GM13977 (cell line): ENCODE data around the gene PTPN21.
"Not testable (repeated sequence)": the region's sequence is repeated elsewhere in the genome, so short reads cannot be mapped to it uniquely, and the experiment has no call there.

Source experiments
- DNase-seq: peaks from one replicate; pipeline ENCODE4 v3.0.0; 2012; ENCODE audit warnings: low spot score
- in situ Hi-C: fragments of 300-500 bp; cut with MboI; formaldehyde crosslinking; loops from one replicate; pipeline ENCODE4 v1.12.0; 2022; ENCODE audit warnings: low sequenced_read_pairs, low pct_unique_long_range_greater_than_20kb, mixed read lengths, inconsistent platforms; ENCODE audit not compliant: unreplicated experiment
- TF ChIP-seq, protein P1 (sequence below): IDR thresholded peaks from 2 replicates; pipeline ENCODE4 v1.5.1; 2012; ENCODE audit warnings: mild to moderate bottlenecking, control low read depth; ENCODE audit not compliant: insufficient read depth; ENCODE audit errors: extremely low read depth, missing control alignments

Gene PTPN21

DNA sequence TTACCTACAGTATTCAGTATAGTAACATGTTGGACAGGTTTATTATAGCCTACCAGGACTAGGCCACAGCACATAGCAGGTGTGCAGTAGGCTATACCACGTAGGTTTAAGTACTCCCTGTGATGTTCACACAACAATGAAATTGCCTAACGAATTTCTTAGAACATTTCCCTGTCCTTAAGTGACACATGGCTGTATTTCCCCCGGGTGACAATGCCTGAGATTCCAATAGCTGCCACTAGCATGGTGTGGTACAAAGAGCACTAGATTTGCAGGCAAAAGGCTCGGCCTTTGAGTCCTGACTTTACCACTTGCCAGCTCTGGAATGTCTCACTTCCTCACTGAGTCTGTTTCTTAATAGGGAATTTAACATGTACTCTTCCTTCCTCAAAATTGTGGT, 19.7 kb downstream of the PTPN21 start:
- in situ Hi-C loops, result no loop called here
- DNase-seq, result no peak
- TF ChIP-seq, protein P1, sequence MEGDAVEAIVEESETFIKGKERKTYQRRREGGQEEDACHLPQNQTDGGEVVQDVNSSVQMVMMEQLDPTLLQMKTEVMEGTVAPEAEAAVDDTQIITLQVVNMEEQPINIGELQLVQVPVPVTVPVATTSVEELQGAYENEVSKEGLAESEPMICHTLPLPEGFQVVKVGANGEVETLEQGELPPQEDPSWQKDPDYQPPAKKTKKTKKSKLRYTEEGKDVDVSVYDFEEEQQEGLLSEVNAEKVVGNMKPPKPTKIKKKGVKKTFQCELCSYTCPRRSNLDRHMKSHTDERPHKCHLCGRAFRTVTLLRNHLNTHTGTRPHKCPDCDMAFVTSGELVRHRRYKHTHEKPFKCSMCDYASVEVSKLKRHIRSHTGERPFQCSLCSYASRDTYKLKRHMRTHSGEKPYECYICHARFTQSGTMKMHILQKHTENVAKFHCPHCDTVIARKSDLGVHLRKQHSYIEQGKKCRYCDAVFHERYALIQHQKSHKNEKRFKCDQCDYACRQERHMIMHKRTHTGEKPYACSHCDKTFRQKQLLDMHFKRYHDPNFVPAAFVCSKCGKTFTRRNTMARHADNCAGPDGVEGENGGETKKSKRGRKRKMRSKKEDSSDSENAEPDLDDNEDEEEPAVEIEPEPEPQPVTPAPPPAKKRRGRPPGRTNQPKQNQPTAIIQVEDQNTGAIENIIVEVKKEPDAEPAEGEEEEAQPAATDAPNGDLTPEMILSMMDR, result no peak

DNA sequence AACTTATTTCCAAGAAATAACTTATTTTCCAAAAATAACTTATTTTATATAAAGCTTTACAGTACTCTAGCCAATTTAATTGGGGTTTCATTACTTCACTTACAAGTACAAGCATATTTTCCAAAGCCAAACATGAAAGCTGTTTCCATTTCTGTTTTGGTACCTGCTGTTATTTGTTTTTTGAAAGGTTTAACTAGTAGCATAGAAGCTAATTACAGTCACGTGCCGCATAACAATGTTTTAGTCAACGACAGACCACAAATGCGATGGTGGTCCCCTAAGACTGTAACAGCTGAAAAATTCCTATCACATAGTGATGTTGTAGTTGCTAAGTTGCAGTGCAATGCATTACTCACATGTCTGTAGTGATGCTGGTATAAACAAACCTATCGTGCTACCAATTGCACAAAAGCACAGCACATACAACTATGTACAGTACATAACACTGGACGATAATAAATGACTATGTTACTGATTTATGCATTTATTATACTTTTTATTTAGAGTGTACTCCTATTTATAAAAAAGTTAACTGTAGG, 21.7 kb downstream of the PTPN21 start:
- in situ Hi-C loops, result no loop called here
- TF ChIP-seq, protein P1, result no peak
- no peak for DNase-seq

DNA sequence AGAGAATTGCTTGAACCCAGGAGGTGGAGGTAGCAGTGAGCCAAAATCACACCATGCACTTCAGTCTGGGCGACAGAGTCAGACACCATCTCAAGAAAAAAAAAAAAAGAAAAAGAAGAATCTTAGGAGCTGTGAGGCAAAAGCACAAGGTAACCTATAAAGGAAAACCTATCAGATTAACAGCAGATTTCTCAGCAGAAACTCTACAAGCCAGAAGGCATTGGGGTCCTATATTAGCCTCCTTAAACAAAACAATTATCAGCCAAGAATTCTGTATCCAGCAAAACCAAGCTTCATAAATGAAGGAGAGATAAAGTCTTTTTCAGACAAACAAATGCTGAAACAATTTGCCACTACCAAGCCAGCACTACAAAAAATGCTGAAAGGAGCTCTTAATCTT, 24.9 kb downstream of the PTPN21 start:
- in situ Hi-C loops, DNase-seq: not testable (repeated sequence)

DNA sequence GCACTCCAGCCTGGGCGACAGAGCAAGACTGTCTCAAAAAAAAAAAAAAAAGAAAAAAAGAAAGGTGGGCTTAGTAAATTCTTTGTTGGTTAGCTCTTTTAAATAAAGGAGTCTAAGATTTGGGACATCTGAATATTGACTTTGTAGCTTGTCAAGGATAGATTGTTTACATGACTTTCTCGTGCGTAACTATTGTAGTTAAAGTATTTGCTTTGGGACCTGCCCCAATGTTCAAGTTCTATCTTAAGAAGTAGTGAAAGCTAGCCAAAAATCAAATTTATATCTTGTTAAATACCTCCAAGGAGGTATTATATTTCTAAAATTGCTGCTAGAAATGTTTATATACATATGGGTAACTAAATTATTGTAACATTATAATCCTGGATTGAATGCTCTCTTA, 32.4 kb downstream of the PTPN21 start:
- TF ChIP-seq, protein P1, result no peak
- no peak for DNase-seq
- in situ Hi-C loops, result no loop called here

DNA sequence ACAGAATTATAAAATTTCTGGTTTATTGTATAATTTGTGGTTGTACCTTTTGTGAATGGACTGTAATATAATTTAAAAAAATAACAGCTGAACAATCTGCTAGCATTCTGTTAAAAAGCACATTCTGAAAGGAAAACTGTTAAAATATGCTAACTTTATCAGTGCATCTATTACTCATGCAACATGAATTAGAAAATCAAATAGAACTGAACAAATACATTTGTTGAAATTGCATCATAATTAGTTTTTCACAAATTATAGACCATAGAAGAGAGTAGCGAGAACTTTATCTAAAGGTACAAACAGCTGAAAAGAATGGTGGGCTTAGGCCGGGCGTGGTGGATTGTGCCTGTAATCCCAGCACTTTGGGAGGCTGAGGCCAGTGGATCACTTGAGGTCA, 33.0 kb downstream of the PTPN21 start:
- DNase-seq, result no peak
- TF ChIP-seq, protein P1, result no peak
- in situ Hi-C loops, result no loop called here

DNA sequence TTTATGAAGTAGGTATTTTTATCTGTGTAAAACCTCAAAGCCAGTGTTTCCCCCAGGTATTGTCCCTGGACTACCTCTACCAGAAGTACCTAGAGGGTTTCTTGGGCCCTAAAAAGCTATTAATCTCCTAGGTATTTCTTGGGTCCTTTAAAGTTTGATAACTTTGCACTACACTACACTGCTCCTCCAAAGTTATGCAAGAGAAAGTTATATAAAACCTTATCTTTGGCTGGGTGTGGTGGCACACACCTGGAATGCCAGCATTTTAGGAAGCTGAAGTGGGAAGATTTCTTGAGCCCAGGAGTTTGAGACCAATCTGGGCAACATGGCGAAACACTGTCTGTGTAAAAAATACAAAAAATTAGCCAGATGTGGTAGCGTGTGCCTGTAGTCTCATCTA, 34.9 kb downstream of the PTPN21 start:
- in situ Hi-C loops, result no loop called here
- DNase-seq, result no peak
- TF ChIP-seq, protein P1, result no peak

DNA sequence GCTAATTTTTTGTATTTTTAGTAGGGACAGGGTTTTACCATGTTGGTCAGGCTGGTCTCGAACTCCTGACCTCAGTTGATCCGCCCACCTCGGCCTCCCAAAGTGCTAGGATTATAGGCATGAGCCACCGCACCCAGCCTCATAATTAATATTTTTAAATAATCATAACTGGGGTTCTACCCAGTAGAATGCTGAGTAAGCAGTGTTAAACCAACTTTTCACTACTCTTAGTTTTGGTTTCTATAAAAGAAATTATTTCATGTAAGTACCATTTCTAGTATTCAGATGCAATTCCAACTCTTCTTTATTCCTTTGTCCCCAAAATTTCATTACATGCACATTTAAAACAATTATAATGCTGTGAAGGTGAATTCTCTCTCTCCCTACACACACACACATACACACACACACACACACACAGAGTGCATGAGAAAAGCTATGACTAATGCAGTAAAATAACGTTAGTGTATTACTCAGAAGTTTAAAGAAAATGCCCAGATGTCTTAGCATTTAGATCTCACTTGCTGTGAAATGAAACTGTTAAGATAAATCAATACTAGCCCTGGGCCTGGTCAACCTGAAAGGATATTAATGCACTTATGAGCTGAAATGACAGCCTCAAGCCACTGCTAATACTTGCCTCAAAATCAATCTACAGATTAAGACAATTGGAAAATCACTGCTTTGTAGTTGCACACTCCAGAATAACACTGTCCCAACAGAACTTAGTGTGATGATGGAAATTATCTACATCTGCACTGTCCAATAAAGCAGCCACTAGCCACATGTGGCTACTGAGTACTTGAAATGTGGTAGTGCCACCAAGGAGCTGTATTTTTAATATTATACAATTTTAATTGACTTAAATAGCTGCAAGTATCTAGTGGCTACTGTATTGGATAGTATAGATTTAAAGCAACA, 36.0 kb downstream of the PTPN21 start:
- in situ Hi-C loops, result no loop called here
- no peak for DNase-seq

More for the DNA sequence above, 36.0 kb downstream of the PTPN21 start:
- TF ChIP-seq, protein P1, result no peak
